GM12801 (cell line): ENCODE measurements around the gene RHBDD3.

Experiments used
- TF ChIP-seq, protein P1 (sequence below): IDR thresholded peaks from one replicate; pipeline ENCODE4 v1.5.1; 2011; ENCODE audit warnings: control low read depth; ENCODE audit not compliant: insufficient read length; ENCODE audit errors: extremely low read depth

The RHBDD3 gene

GRCh38 chr22:29270475-29271271 lies 2.9 kb upstream of the RHBDD3 start:
- TF ChIP-seq, protein P1, sequence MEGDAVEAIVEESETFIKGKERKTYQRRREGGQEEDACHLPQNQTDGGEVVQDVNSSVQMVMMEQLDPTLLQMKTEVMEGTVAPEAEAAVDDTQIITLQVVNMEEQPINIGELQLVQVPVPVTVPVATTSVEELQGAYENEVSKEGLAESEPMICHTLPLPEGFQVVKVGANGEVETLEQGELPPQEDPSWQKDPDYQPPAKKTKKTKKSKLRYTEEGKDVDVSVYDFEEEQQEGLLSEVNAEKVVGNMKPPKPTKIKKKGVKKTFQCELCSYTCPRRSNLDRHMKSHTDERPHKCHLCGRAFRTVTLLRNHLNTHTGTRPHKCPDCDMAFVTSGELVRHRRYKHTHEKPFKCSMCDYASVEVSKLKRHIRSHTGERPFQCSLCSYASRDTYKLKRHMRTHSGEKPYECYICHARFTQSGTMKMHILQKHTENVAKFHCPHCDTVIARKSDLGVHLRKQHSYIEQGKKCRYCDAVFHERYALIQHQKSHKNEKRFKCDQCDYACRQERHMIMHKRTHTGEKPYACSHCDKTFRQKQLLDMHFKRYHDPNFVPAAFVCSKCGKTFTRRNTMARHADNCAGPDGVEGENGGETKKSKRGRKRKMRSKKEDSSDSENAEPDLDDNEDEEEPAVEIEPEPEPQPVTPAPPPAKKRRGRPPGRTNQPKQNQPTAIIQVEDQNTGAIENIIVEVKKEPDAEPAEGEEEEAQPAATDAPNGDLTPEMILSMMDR: no peak

- TF ChIP-seq, protein P1: no peak
Measured at GRCh38 chr22:29269731-29270474, 2.1 kb upstream of the RHBDD3 start.

DNA sequence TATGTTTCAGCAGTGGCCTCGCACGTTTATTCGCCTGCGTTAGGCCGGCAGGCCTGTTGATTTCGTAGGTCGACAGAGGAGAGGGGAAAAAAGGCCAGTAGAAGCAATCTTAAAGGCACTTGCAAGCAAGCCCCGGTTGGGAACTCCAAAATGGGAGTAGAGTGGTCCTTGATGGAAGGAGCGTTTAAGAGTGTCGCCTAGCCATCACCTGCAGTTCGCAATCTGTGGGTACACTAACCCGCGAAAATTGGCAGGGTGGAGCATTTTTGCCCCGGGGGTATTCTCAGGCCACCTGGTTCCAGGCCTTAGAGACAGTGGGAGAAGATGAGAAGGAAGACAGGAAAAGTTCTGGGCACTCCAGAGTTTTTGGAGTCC lies 1.4 kb upstream of the RHBDD3 start:
- TF ChIP-seq, protein P1: no peak

DNA sequence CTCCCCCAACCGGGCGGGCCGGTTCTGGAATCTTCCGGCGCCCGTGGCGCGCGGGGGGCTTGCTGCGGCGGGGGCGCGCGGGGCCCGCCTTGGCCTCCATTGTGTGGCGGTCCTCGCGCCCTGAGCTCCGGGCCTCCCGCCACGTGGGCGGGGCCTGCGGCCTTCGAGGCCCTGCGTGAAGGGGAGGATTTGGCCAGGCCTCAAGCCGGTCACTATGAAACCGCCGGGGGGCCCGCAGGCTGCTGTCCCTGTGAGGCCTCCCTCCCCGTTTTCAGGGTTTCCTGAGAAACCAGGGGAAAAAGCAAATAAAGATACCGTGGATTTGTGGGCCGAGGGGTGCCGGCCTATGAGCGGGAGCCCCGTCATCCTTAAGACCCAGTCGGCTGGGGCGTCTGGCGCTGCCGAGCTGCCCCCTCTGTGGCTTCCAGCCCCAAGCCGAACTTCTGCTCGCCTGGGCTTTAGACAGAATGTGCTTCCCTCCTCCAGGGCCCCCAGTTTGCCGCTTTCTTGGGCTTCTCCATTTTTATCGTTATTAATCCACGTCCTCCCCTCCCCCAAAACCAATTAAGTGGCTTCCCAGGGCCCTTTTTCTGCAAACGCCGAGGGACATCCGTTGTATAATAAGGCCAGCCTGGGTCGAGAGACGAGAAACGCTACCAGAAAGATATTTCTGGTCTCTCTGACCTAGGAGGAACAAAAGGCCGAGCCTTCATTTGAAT lies 889 bp upstream of the RHBDD3 start:
- TF ChIP-seq, protein P1: no peak

- TF ChIP-seq, protein P1: no peak
Measured at GRCh38 chr22:29267462-29267857, 321 bp downstream of the RHBDD3 start.

DNA sequence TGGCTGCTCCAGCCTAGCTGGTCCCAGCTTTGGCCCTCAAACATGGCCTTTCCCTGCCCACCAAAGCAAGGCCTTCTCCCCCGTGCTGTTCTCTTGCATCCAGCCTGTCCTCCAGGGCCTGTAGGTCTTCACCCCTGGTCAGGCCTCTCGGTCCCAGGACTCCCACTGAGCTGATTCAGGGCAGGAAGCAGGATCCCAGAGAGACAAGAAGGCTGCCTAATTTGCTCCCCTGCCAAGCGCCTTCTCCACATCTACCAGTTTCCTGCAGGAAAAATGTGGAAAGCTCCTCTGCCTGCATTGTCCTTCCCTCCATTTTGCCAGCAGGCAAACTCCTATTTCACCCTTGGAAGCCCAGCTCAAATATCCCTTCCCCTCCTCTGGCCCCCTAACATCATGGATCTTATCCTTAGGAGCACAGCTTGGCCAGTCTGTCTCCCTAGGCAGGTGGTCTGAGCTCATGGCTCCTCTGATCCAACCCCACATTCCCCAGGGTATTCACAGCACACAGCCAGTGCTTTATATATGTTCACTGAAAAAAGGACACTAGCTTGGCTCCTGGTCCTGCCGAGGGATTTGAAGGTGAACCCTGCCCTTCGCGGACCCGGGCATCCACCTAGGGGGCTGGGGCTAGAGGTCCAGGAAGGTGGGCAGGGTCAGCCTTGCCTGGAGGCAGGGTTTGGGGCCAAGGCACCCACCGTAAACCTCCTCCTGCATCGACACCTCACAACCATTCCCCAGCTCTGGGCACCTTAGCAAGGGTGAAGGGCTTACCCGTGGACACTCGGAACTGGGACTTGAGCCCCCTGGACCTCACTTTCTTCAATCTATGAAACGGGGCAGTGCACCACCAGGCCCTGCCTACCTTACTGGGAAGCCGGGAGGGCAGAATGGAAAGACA lies 968 bp downstream of the RHBDD3 start:
- TF ChIP-seq, protein P1: no peak
